Natural killer cell (primary cell): Measurements from ENCODE around the gene SEMA4G. TPM values are rescaled to one million over a fixed set of nuclear protein-coding genes. Genes with fewer than 3 reads are reported as not detected.

Source experiments
- ATAC-seq, 3 donors: fragments of 150-1000 bp in 2 of 3; fragments of 200-7000 bp in 1 of 3; cut with Tn5 transposase; 1 replicate in 1 of 3; 2 replicates in 2 of 3; pipeline ENCODE4 v1.10.0; 2021; ENCODE audit warnings: mild to moderate bottlenecking in 2 of 3, moderate library complexity in 2 of 3
- DNase-seq, 2 donors: peaks; one replicate each; pipeline versions ENCODE4 v3.0.0 to v3.0.0-alpha.2; 2013 to 2021; ENCODE audit warnings: mixed read lengths in 1 of 2
- H3K27ac ChIP-seq: one replicate; pipeline ENCODE4 v1.5.1; 2013; ENCODE audit warnings: mild to moderate bottlenecking, low read length
- H3K27me3 ChIP-seq: one replicate; pipeline ENCODE4 v1.6.1; 2013; ENCODE audit warnings: low read length; ENCODE audit not compliant: control insufficient read depth, insufficient read depth
- H3K36me3 ChIP-seq: one replicate; pipeline ENCODE4 v1.6.1; 2013; ENCODE audit warnings: low read length; ENCODE audit not compliant: control insufficient read depth, insufficient read depth
- H3K4me1 ChIP-seq: one replicate; pipeline ENCODE4 v1.6.1; 2013; ENCODE audit warnings: low read length; ENCODE audit not compliant: control insufficient read depth, insufficient read depth
- H3K4me3 ChIP-seq: one replicate; pipeline ENCODE4 v1.5.1; 2013; ENCODE audit warnings: low read length
- H3K9me3 ChIP-seq: one replicate; pipeline ENCODE4 v1.6.1; 2013; ENCODE audit warnings: low read length; ENCODE audit not compliant: control insufficient read depth, insufficient read depth
- H3K27ac Mint-ChIP-seq, 2 donors: one replicate each; pipeline ENCODE4 v1.8.0; 2022; ENCODE audit warnings: mild to moderate bottlenecking in 2 of 2, mixed read lengths in 2 of 2, moderate library complexity in 1 of 2
- H3K27me3 Mint-ChIP-seq, 2 donors: one replicate each; pipeline ENCODE4 v1.8.0; 2022; ENCODE audit warnings: low read depth in 2 of 2, mixed read lengths in 2 of 2
- H3K36me3 Mint-ChIP-seq: one replicate; pipeline ENCODE4 v1.8.0; 2022; ENCODE audit warnings: mixed read lengths
- H3K4me1 Mint-ChIP-seq, 2 donors: one replicate each; pipeline ENCODE4 v1.8.0; 2022; ENCODE audit warnings: mixed read lengths in 2 of 2
- H3K4me3 Mint-ChIP-seq: one replicate; pipeline ENCODE4 v1.8.0; 2022; ENCODE audit warnings: mild to moderate bottlenecking, moderate library complexity, mixed read lengths
- H3K9me3 Mint-ChIP-seq, 2 donors: one replicate each; pipeline ENCODE4 v1.8.0; 2022; ENCODE audit warnings: mixed read lengths in 2 of 2
- WGBS: methylation state at CpG from one replicate; pipeline ENCODE4 v1.1.7; 2013; ENCODE audit warnings: missing lambda C conversion rate; ENCODE audit not compliant: insufficient coverage; 5-methylcytosine and 5-hydroxymethylcytosine counted together
- intact Hi-C: fragments of 100-400 bp; cut with micrococcal nuclease; formaldehyde crosslinking; loops from one replicate; pipeline ENCODE4 v1.14.2; 2022
- total RNA-seq, 4 donors: library from RNA; stranded (reverse); fragments of 120-200 nt in 1 of 4; gene quantifications; one replicate each; pipeline versions ENCODE4 v1.2.3 to v1.2.4, GENCODE V29; 2013 to 2022
- TF ChIP-seq, protein P1 (sequence below): fragments of 200-600 bp; IDR thresholded peaks from one replicate; pipeline ENCODE4 v1.8.0; 2022; ENCODE audit warnings: antibody characterized with exemption

The SEMA4G gene
- total RNA-seq, 3 donors from 2014 or later (not counting 1 experiment from before 2014, with no cell fraction given): 0.53 to 1.7 TPM; not detected in 1

DNA sequence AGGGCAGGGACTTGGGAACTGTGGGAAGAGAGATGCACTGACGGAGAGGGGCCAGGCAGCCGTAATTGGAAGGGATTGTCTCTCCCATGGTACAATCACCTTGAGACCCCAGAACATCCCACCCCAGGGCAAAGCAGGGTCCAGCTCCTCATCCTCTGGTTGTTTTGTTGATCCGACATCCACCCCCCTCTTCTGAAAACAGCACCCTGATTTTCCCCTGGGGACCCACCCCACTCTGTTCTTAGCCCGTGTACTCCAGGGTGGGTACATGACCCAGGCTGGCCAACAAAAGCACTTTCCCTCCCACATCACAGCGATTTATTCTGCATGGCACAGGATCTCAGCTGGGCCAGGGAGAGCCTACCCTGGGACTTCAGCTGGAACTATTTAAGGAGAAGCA is 47.5 kb downstream of the SEMA4G start:
- no peak overlapping the region for H3K4me3 ChIP-seq
- Mint-ChIP-seq H3K36me3 (no peaks in the 10 kb centered on the region), H3K9me3 (no peaks in the 10 kb centered on the region), H3K27ac (no peak overlapping the region), H3K4me3 (no peak overlapping the region), H3K27me3 (peaks cover 37 to 50% of the 10 kb centered on the region in 2 donors), H3K4me1 (peaks cover 10 to 28% of the 10 kb centered on the region in 2 donors)
- H3K4me1 ChIP-seq: peaks cover 19% of the 10 kb centered on the region
- H3K9me3 ChIP-seq: no peaks in the 10 kb centered on the region
- peaks cover 15% of the 10 kb centered on the region for H3K27me3 ChIP-seq
- intact Hi-C loops: no loop called here
- ATAC-seq: no peak
- no peak for DNase-seq
- no peak overlapping the region for H3K27ac ChIP-seq
- TF ChIP-seq, protein P1, sequence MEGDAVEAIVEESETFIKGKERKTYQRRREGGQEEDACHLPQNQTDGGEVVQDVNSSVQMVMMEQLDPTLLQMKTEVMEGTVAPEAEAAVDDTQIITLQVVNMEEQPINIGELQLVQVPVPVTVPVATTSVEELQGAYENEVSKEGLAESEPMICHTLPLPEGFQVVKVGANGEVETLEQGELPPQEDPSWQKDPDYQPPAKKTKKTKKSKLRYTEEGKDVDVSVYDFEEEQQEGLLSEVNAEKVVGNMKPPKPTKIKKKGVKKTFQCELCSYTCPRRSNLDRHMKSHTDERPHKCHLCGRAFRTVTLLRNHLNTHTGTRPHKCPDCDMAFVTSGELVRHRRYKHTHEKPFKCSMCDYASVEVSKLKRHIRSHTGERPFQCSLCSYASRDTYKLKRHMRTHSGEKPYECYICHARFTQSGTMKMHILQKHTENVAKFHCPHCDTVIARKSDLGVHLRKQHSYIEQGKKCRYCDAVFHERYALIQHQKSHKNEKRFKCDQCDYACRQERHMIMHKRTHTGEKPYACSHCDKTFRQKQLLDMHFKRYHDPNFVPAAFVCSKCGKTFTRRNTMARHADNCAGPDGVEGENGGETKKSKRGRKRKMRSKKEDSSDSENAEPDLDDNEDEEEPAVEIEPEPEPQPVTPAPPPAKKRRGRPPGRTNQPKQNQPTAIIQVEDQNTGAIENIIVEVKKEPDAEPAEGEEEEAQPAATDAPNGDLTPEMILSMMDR: no peak
- no peaks in the 10 kb centered on the region for H3K36me3 ChIP-seq
- WGBS: 88% methylated on average over 5 of the region's 5 CpGs

DNA sequence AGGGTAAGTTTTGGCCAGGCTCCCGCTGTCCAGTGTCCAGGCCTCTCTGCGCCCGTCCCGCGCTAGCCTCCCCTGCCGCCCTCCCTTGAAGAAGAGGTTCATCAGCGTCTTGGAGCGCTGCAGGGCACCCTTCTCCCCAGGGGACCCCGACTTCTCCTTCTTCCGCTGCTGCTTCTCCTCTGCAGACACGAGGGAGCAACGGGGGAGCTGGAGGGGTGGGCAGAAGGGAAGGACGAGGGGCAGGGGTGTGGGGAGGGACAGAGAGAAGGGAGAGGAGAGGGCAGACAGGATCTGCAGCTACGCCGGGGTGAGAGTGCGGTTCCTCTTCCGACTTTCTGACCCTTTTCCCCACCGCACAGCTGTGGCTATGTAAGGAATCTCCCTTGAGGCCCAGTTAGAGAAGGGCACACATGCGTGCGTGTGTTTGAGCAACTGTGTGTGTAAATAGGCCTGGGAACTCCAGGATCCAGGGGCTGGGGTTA is 48.9 kb downstream of the SEMA4G start:
- no peaks in the 10 kb centered on the region for H3K9me3 Mint-ChIP-seq
- H3K27me3 Mint-ChIP-seq: peaks cover 33 to 49% of the 10 kb centered on the region in 2 donors
- H3K36me3 Mint-ChIP-seq: no peaks in the 10 kb centered on the region
- H3K4me1 ChIP-seq: peaks cover 13% of the 10 kb centered on the region
- no peak overlapping the region for H3K4me3 ChIP-seq
- H3K27ac ChIP-seq: no peak overlapping the region
- intact Hi-C loops: no loop called here
- H3K27ac Mint-ChIP-seq: no peak overlapping the region
- H3K4me1 Mint-ChIP-seq: peaks cover 4 to 22% of the 10 kb centered on the region in 2 donors
- no peak overlapping the region for H3K4me3 Mint-ChIP-seq
- TF ChIP-seq, protein P1: no peak
- H3K36me3 ChIP-seq: no peaks in the 10 kb centered on the region
- H3K27me3 ChIP-seq: peaks cover 15% of the 10 kb centered on the region
- DNase-seq (no peak), ATAC-seq (no peak)
- no peaks in the 10 kb centered on the region for H3K9me3 ChIP-seq
- 29% methylated on average over 20 of the region's 20 CpGs for WGBS

- H3K36me3 ChIP-seq: no peaks in the 10 kb centered on the region
- H3K4me3 ChIP-seq: no peak overlapping the region
- H3K4me1 ChIP-seq: peaks cover 11% of the 10 kb centered on the region
- no peaks in the 10 kb centered on the region for H3K9me3 ChIP-seq
- intact Hi-C loops: no loop called here
- DNase-seq: peak; percentile 65 to 78
- TF ChIP-seq, protein P1: peak; percentile 72
- H3K27ac Mint-ChIP-seq: no peak overlapping the region
- peaks cover 30 to 46% of the 10 kb centered on the region in 2 donors for H3K27me3 Mint-ChIP-seq
- H3K4me1 Mint-ChIP-seq: peaks cover 0 to 18% of the 10 kb centered on the region in 2 donors
- H3K27ac ChIP-seq: no peak overlapping the region
- peak; percentile 76 to 81 (median 81) for ATAC-seq
- 25% methylated on average over 45 of the region's 45 CpGs for WGBS
- peak overlapping the region; percentile 4 for H3K4me3 Mint-ChIP-seq
- no peaks in the 10 kb centered on the region for H3K36me3 Mint-ChIP-seq
- peaks cover 15% of the 10 kb centered on the region for H3K27me3 ChIP-seq
- H3K9me3 Mint-ChIP-seq: no peaks in the 10 kb centered on the region
Observed at GRCh38 chr10:101018600-101019439, 49.5 kb downstream of the SEMA4G start.

Other genes starting within 250 kb of the SEMA4G start
- not detected for gene PAX2, start 223.9 kb upstream of the SEMA4G start, total RNA-seq
- gene SLF2, start 56.5 kb upstream of the SEMA4G start, total RNA-seq: 10 to 100 TPM; 24.2 to 35.4 (median 30.9) TPM
- 10 to 100 TPM; 27.2 to 42.0 (median 33.1) TPM for gene MRPL43, start 18.0 kb downstream of the SEMA4G start, total RNA-seq
- 1 to 10 TPM; 2.2 to 3.6 (median 3.3) TPM for gene TWNK, start 18.0 kb downstream of the SEMA4G start, total RNA-seq
- 10 to 100 TPM in 2 of 3 donors, 1 to 10 TPM in 1; 8.0 to 16.1 (median 11.7) TPM for gene LZTS2, start 30.3 kb downstream of the SEMA4G start, total RNA-seq
- gene PDZD7, start 61.6 kb downstream of the SEMA4G start, total RNA-seq: 1 to 10 TPM in 1 of 3 donors, under 1 TPM in 2; 0.35 to 1.2 (median 0.52) TPM
- 10 to 100 TPM; 59.7 to 74.5 (median 68.9) TPM for gene SFXN3, start 61.7 kb downstream of the SEMA4G start, total RNA-seq
- under 1 TPM in 1 of 3 donors, not detected in 2; 0.49 TPM for gene KAZALD1, start 92.5 kb downstream of the SEMA4G start, total RNA-seq
- gene TLX1, start 161.8 kb downstream of the SEMA4G start, total RNA-seq: not detected